HepG2 (cell line): Measurements from ENCODE around the gene CENATAC. TPM values are rescaled to one million over a fixed set of nuclear protein-coding genes. Genes with fewer than 3 reads are reported as not detected.

ENCODE experiments used
- TGIF2 ChIP-seq: IDR thresholded peaks from 2 replicates; pipeline ENCODE4 v1.6.1; 2016; ENCODE audit warnings: control low read depth, missing compliant biosample characterization
- ZBTB40 ChIP-seq, 2 experiments: fragments of 450-650 bp in 1 of 2; sonication (generic) in 1 of 2; formaldehyde crosslinking in 1 of 2; IDR thresholded peaks; 2 replicates each; pipeline versions ENCODE4 v1.6.1 to v1.8.0; 2016 to 2022; ENCODE audit warnings: antibody characterized with exemption in 1 of 2, mild to moderate bottlenecking in 1 of 2, missing genetic modification reagents in 1 of 2
- polyA plus RNA-seq, 8 experiments: library from polyadenylated mRNA; depleted of rRNA in 3 of 8; stranded (reverse) in 7 of 8; unstranded in 1 of 8; fragments of >200 nt; fragmentation: Illumina TruSeq in 4 of 8; extraction: Trizol in 4 of 8; gene quantifications; 2 replicates each; pipeline versions ENCODE4 v1.2.1 to v1.2.3, GENCODE V29; 2011 to 2016; ENCODE audit warnings: low read depth in 4 of 8, missing spikeins in 1 of 8, mixed read lengths in 1 of 8; ENCODE audit not compliant: insufficient read depth in 1 of 8
- total RNA-seq, 5 experiments: library from RNA; depleted of rRNA; stranded (reverse); fragments of >200 nt; fragmentation: Illumina TruSeq; extraction: Trizol; gene quantifications; 2 replicates each; pipeline ENCODE4 v1.2.3, GENCODE V29; 2016; ENCODE audit warnings: low read depth in 1 of 5
- TF ChIP-seq, protein P1 (sequence below): sonication (generic); formaldehyde crosslinking; IDR thresholded peaks from 2 replicates; pipeline ENCODE4 v1.8.0; 2023; ENCODE audit warnings: mild to moderate bottlenecking, missing genetic modification reagents

The CENATAC gene
- total and polyA plus RNA-seq, 2 of the 13 experiments (the other 11 are each of a cell fraction or from before 2014, with no cell fraction given) = 21.7 to 25.0 TPM

DNA sequence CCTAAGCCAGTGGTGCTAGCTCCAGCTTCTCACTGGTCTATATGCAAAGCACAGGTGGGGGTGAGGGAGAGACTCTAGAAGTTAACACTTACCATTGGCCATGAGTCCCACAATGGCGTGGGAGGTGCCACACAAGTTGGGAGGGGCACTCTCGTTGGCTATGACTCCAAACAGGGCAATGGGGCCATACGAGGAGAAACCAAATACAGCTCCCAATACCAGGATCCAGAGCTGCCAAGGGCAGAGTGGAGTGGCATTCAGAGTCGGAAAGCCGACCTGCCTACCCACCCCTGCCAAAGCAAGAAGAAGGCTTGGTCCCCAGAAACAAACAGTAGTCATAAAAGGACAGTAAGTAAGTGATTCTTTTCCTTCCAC is 27.1 kb downstream of the CENATAC start (continued):
- TF ChIP-seq ZBTB40 (IDR thresholded peaks at IDR 0.05) (no peak), ZBTB40 (CRISPR knock-in tag; IDR thresholded peaks at IDR 0.05) (no peak), TGIF2 (CRISPR knock-in tag) (no peak)
- TF ChIP-seq, protein P1, sequence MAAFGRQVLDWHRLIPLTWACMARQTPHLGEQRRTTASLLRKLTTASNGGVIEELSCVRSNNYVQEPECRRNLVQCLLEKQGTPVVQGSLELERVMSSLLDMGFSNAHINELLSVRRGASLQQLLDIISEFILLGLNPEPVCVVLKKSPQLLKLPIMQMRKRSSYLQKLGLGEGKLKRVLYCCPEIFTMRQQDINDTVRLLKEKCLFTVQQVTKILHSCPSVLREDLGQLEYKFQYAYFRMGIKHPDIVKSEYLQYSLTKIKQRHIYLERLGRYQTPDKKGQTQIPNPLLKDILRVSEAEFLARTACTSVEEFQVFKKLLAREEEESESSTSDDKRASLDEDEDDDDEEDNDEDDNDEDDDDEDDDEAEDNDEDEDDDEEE (CRISPR knock-in tag) = peak; percentile 29; the same call in 1 of the 2 replicates
